ENCODE data around the gene P3R3URF.

DNA sequence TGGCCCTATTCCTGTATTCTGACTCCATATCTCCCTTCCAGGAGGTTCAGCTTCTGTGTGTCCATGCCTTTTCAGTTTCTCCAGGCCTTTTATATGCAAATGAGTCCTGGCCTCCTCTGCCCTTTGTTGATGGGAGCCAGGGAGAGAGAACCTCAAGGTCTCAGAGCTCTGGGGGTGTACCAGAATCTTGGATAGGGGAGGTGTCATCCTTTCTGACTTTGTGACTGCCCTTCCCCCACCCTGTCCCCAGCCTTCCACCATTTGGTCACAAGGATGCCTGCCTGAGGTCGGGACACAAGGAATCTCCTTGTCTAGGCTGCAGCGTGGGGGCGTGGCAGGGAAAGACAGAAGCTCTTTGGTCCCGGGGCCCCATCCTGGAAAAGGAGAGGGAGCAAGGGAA is 45.5 kb upstream of the P3R3URF start:
- TF ChIP-seq EZH2phosphoT487 (IDR thresholded peaks at IDR 0.05; ENCODE audit: low read length) (no peak), CTCF (IDR thresholded peaks at IDR 0.05; ENCODE audit: low read length) (no peak), EZH2 (optimal IDR thresholded peaks at IDR 0.05; ENCODE audit: low read depth, low read length) (no peak)
